HG03520 (cell line): Measurements from ENCODE around the gene TMEM138.
"Not testable (repeated sequence)": the region's sequence is repeated elsewhere in the genome, so short reads cannot be mapped to it uniquely, and the experiment has no call there.

ENCODE experiments used
- ATAC-seq: cut with Tn5 transposase; IDR thresholded peaks from one replicate; pipeline ENCODE4 v1.9.1; 2021; ENCODE audit warnings: mild to moderate bottlenecking, moderate library complexity; ENCODE audit not compliant: unreplicated experiment

The TMEM138 gene

GRCh38 chr11:61362542-61362875 lies 335 bp downstream of the TMEM138 start:
- ATAC-seq = no peak

GRCh38 chr11:61364012-61364675 lies 2.0 kb downstream of the TMEM138 start:
- no peak for ATAC-seq

GRCh38 chr11:61367406-61367805 lies 5.2 kb downstream of the TMEM138 start:
- no peak for ATAC-seq

GRCh38 chr11:61368646-61369045 lies 6.5 kb downstream of the TMEM138 start:
- ATAC-seq = no peak

GRCh38 chr11:61369372-61370348 lies 7.5 kb downstream of the TMEM138 start:
- ATAC-seq = no peak

- no peak for ATAC-seq
Measured at GRCh38 chr11:61370349-61371005, 8.3 kb downstream of the TMEM138 start.

- ATAC-seq = no peak
Measured at GRCh38 chr11:61372659-61373420, 10.7 kb downstream of the TMEM138 start.

GRCh38 chr11:61375761-61376108 lies 13.6 kb downstream of the TMEM138 start:
- no peak for ATAC-seq

GRCh38 chr11:61377461-61378160 lies 15.4 kb downstream of the TMEM138 start:
- no peak for ATAC-seq

GRCh38 chr11:61378713-61379313 lies 16.6 kb downstream of the TMEM138 start:
- ATAC-seq = no peak

GRCh38 chr11:61380884-61381283 lies 18.7 kb downstream of the TMEM138 start:
- no peak for ATAC-seq

GRCh38 chr11:61383859-61384258 lies 21.7 kb downstream of the TMEM138 start:
- not testable (repeated sequence) for ATAC-seq

GRCh38 chr11:61384271-61385242 lies 22.4 kb downstream of the TMEM138 start:
- ATAC-seq = no peak

GRCh38 chr11:61390161-61390560 lies 28.0 kb downstream of the TMEM138 start:
- no peak for ATAC-seq

GRCh38 chr11:61392981-61393595 lies 30.9 kb downstream of the TMEM138 start:
- no peak for ATAC-seq

GRCh38 chr11:61401173-61401572 lies 39.0 kb downstream of the TMEM138 start:
- ATAC-seq = no peak

- ATAC-seq = no peak
Measured at GRCh38 chr11:61401573-61401972, 39.4 kb downstream of the TMEM138 start.

GRCh38 chr11:61403658-61404057 lies 41.5 kb downstream of the TMEM138 start:
- no peak for ATAC-seq
